Endothelial cell of umbilical vein (primary cell): ENCODE data around the gene BATF. TPM values are rescaled to one million over a fixed set of nuclear protein-coding genes. Genes with fewer than 3 reads are reported as not detected.

Experiments used
- BruUV-seq: library from RNA; stranded (reverse); fragments of 400-500 nt; replicated peaks from 2 replicates; lab custom pipeline; 2021; lab: Mats Ljungman, UMichigan
- CTCF ChIA-PET: fragments of 300-600, 350-600 bp; sonication (Branson Sonifier 250); formaldehyde crosslinking; loops from one replicate; lab custom pipeline; 2021; ENCODE audit warnings: antibody characterized with exemption, inconsistent platforms; lab: Charles Lee
- POLR2A ChIA-PET: fragments of 300-600, 350-600 bp; sonication (Branson Sonifier 250); formaldehyde crosslinking; loops from one replicate; lab custom pipeline; 2021; ENCODE audit warnings: antibody characterized with exemption, inconsistent platforms; lab: Charles Lee
- DNase-seq: peaks from one replicate; pipeline ENCODE4 v3.0.0-alpha.2; 2011; ENCODE audit warnings: low read depth, low spot score
- FAIRE-seq: peaks from 2 replicates; lab custom pipeline; 2011; peaks lifted over from hg19 to GRCh38; lab: Jason Lieb, UNC
- H2AFZ ChIP-seq: 2 replicates; pipeline ENCODE4 v1.6.0; 2012; ENCODE audit warnings: low read depth, low read length, control low read depth, inconsistent platforms
- H3K27ac ChIP-seq: 2 replicates; pipeline ENCODE4 v1.5.1; 2011; ENCODE audit warnings: low read depth, mild to moderate bottlenecking, control low read depth, low read length, moderate library complexity; ENCODE audit not compliant: insufficient read depth
- H3K27me3 ChIP-seq, 2 experiments: 2 replicates each; pipeline versions ENCODE4 v1.6.0 to v1.6.1; 2011; ENCODE audit warnings: low read length in 2 of 2, mixed read lengths in 1 of 2; ENCODE audit not compliant: control insufficient read depth in 2 of 2, insufficient read depth in 2 of 2
- H3K36me3 ChIP-seq, 2 experiments: 2 replicates in 1 of 2; 3 replicates in 1 of 2; pipeline ENCODE4 v1.5.1; 2011; ENCODE audit warnings: low read length in 2 of 2, mild to moderate bottlenecking in 1 of 2, moderate library complexity in 1 of 2; ENCODE audit not compliant: control insufficient read depth in 2 of 2, insufficient read depth in 2 of 2; ENCODE audit errors: extremely low read depth in 1 of 2
- H3K4me1 ChIP-seq: 3 replicates; pipeline ENCODE4 v1.5.1; 2011; ENCODE audit warnings: mild to moderate bottlenecking, low read length; ENCODE audit not compliant: control insufficient read depth, insufficient read depth; ENCODE audit errors: extremely low read depth
- H3K4me2 ChIP-seq: 2 replicates; pipeline ENCODE4 v1.6.1; 2011; ENCODE audit warnings: low read length, control low read depth, mixed read lengths; ENCODE audit not compliant: insufficient read depth
- H3K4me3 ChIP-seq, 3 experiments: fragments of 200-600 bp in 1 of 3; sonication (generic), shearing (Covaris generic) in 1 of 3; replicated peaks in 1 of 3; 2 replicates each; pipeline ENCODE4 v1.5.1; 2011 to 2016; ENCODE audit warnings: control low read depth in 3 of 3, low read length in 3 of 3, mild to moderate bottlenecking in 2 of 3, inconsistent platforms in 1 of 3, low read depth in 1 of 3, moderate library complexity in 1 of 3; ENCODE audit not compliant: insufficient read depth in 1 of 3
- H3K79me2 ChIP-seq: 2 replicates; pipeline ENCODE4 v1.6.0; 2012; ENCODE audit warnings: low read length, inconsistent platforms; ENCODE audit not compliant: control insufficient read depth, insufficient read depth
- H3K9ac ChIP-seq: replicated peaks from 2 replicates; pipeline ENCODE3; 2011; ENCODE audit warnings: low read length, control low read depth; ENCODE audit not compliant: insufficient read depth; ENCODE audit errors: extremely low read depth
- H3K9me1 ChIP-seq: replicated peaks from 3 replicates; pipeline ENCODE4 v1.6.0; 2011; ENCODE audit warnings: mild to moderate bottlenecking, low read length; ENCODE audit not compliant: control insufficient read depth, insufficient read depth; ENCODE audit errors: extremely low read depth
- H3K9me3 ChIP-seq: replicated peaks from 2 replicates; pipeline ENCODE4 v1.5.1; 2012; ENCODE audit warnings: low read length, inconsistent platforms; ENCODE audit not compliant: control insufficient read depth, insufficient read depth
- H4K20me1 ChIP-seq: replicated peaks from 2 replicates; pipeline ENCODE3; 2011; ENCODE audit warnings: mild to moderate bottlenecking, low read length; ENCODE audit not compliant: control insufficient read depth, insufficient read depth; ENCODE audit errors: extremely low read depth
- CTCF ChIP-seq, 2 donors: IDR thresholded peaks; 1 replicate in 1 of 2; 2 replicates in 1 of 2; pipeline ENCODE4 v1.5.1; 2011; ENCODE audit warnings: low read length in 2 of 2, mild to moderate bottlenecking in 2 of 2, moderate library complexity in 2 of 2, control low read depth in 1 of 2, inconsistent platforms in 1 of 2, low read depth in 1 of 2; ENCODE audit not compliant: insufficient read depth in 1 of 2; ENCODE audit errors: extremely low read depth in 1 of 2
- EZH2 ChIP-seq: IDR thresholded peaks from 2 replicates; pipeline ENCODE4 v1.6.1; 2012; ENCODE audit warnings: borderline replicate concordance, low read depth, mild to moderate bottlenecking, moderate library complexity, low read length, inconsistent platforms; ENCODE audit not compliant: severe bottlenecking
- FOS ChIP-seq: IDR thresholded peaks from 2 replicates; pipeline ENCODE4 v1.6.1; 2011; ENCODE audit warnings: mild to moderate bottlenecking, low read length, moderate library complexity, borderline replicate concordance; ENCODE audit not compliant: insufficient read depth
- GATA2 ChIP-seq: IDR thresholded peaks from 2 replicates; pipeline ENCODE4 v1.7.0; 2011; ENCODE audit warnings: low read depth, mild to moderate bottlenecking, moderate library complexity, mixed read lengths, low read length; ENCODE audit not compliant: insufficient read length, insufficient read depth
- JUN ChIP-seq: IDR thresholded peaks from 2 replicates; pipeline ENCODE4 v1.6.1; 2011; ENCODE audit warnings: borderline replicate concordance, low read depth; ENCODE audit not compliant: insufficient read length, insufficient read depth
- MAX ChIP-seq: IDR thresholded peaks from 2 replicates; pipeline ENCODE4 v1.6.1; 2011; ENCODE audit not compliant: insufficient read depth, insufficient read length
- MYC ChIP-seq: IDR thresholded peaks from one replicate; pipeline ENCODE4 v1.6.1; 2011; ENCODE audit warnings: mild to moderate bottlenecking, low read depth, low read length
- POLR2A ChIP-seq: IDR thresholded peaks from 2 replicates; pipeline ENCODE4 v1.6.1; 2012; ENCODE audit warnings: low read depth, mild to moderate bottlenecking, control low read depth, low read length
- POLR2AphosphoS5 ChIP-seq: IDR thresholded peaks from 2 replicates; pipeline ENCODE4 v1.6.1; 2012; ENCODE audit warnings: low read depth, mild to moderate bottlenecking, control low read depth, low read length, moderate library complexity; ENCODE audit not compliant: insufficient read depth
- dilution Hi-C: fragments of 300-500 bp; cut with MboI; formaldehyde crosslinking; loops from one replicate; pipeline ENCODE4 v1.15.0; 2019; ENCODE audit warnings: low sequenced_read_pairs; ENCODE audit not compliant: extremely low pct_ligation_motif_present
- intact Hi-C: fragments of 100-400 bp; cut with micrococcal nuclease; formaldehyde crosslinking; loops from one replicate; pipeline ENCODE4 v1.10.0; 2022
- polyA plus RNA-seq, 4 experiments: library from polyadenylated mRNA; depleted of rRNA in 3 of 4; stranded (reverse) in 3 of 4; unstranded in 1 of 4; fragments of >200 nt; gene quantifications; 2 replicates each; pipeline versions ENCODE4 v1.2.1 to v1.2.3, GENCODE V29; 2011 to 2012; ENCODE audit warnings: missing spikeins in 1 of 4
- total RNA-seq: library from RNA; stranded (reverse); gene quantifications from 2 replicates; pipeline ENCODE4 v1.2.3, GENCODE V29; 2021

The BATF gene
- total and polyA plus RNA-seq, 2 donors (not counting 3 experiments of a cell fraction or from before 2014, with no cell fraction given) = not detected

GRCh38 chr14:75531256-75531655 is 9.0 kb downstream of the BATF start:
- no peak overlapping the region for H3K4me3 ChIP-seq
- H3K79me2 ChIP-seq = no peaks in the 10 kb centered on the region
- H3K4me1 ChIP-seq = peaks cover 10% of the 10 kb centered on the region
- H3K27me3 ChIP-seq = no peaks in the 10 kb centered on the region
- no TSS peak for BruUV-seq
- H4K20me1 ChIP-seq = no peaks in the 10 kb centered on the region
- TF ChIP-seq POLR2AphosphoS5 = no peak
- no peak for TF ChIP-seq JUN
- no peak for TF ChIP-seq EZH2
- TF ChIP-seq GATA2 = no peak
- TF ChIP-seq MAX = no peak
- no peak for TF ChIP-seq MYC
- no peak for TF ChIP-seq FOS
- no peak for TF ChIP-seq POLR2A
- no peak for TF ChIP-seq CTCF (IDR thresholded peaks at IDR 0.05; ENCODE audit: extremely low read depth in 1 of 2, insufficient read depth in 1 of 2, low read depth in 1 of 2, low read length in 2 of 2)
- H3K4me2 ChIP-seq = no peak overlapping the region
- no peak overlapping the region for H3K9ac ChIP-seq
- no peak overlapping the region for H2AFZ ChIP-seq
- H3K9me3 ChIP-seq = no peaks in the 10 kb centered on the region
- no peak for FAIRE-seq
- DNase-seq = no peak
- H3K36me3 ChIP-seq = no peaks in the 10 kb centered on the region
- ChIA-PET CTCF (interaction anchor here (2.1 kb wide), 1 partner anchor 30 kb away, joined by 9 read pairs; no protein-coding TSS in a partner anchor), POLR2A (no interaction called here)
- dilution Hi-C loops = no loop called here
- intact Hi-C loops = no loop called here
- no peak overlapping the region for H3K27ac ChIP-seq
- no peaks in the 10 kb centered on the region for H3K9me1 ChIP-seq
